HepG2 (cell line): ENCODE measurements around the gene NES. TPM values are rescaled to one million over a fixed set of nuclear protein-coding genes. Genes with fewer than 3 reads are reported as not detected.
A peak's percentile ranks its signal among the peaks of the same experiment; 100 is the strongest.

Experiments
- ATAC-seq: fragments of 200-7000 bp; cut with Tn5 transposase; 3 replicates; pipeline ENCODE4 v1.9.1; 2020; ENCODE audit warnings: mild to moderate bottlenecking, moderate library complexity
- BruUV-seq: library from RNA; stranded (reverse); fragments of 400-500 nt; replicated peaks from 2 replicates; lab custom pipeline; 2021; lab: Mats Ljungman, UMichigan
- CTCF ChIA-PET: fragments of 300-600 bp; formaldehyde crosslinking; extraction: SDS; loops from one replicate; lab custom pipeline; 2021; ENCODE audit warnings: low total read pairs, inconsistent platforms, low intra/inter-chr PET ratio; lab: Yijun Ruan, JAX
- POLR2A ChIA-PET: fragments of 350-600 bp; sonication (Branson Sonifier 250); formaldehyde crosslinking; loops from one replicate; lab custom pipeline; 2020; ENCODE audit warnings: antibody characterized with exemption, inconsistent platforms; lab: Yijun Ruan, JAX
- DNase-seq: peaks from one replicate; pipeline ENCODE4 v3.0.0-alpha.2; 2015; ENCODE audit warnings: low spot score
- FAIRE-seq: peaks from 3 replicates; lab custom pipeline; 2011; peaks lifted over from hg19 to GRCh38; lab: Jason Lieb, UNC
- H2AFZ ChIP-seq: one replicate; pipeline ENCODE4 v1.6.1; 2011; ENCODE audit warnings: low read length, inconsistent platforms
- H3K27ac ChIP-seq: fragments of 300-600 bp; 3 replicates; pipeline ENCODE4 v1.8.0; 2011; ENCODE audit warnings: mixed run types, mild to moderate bottlenecking, mixed read lengths, low read length, inconsistent platforms; ENCODE audit not compliant: insufficient read depth; ENCODE audit errors: extremely low read length
- H3K27me3 ChIP-seq, 2 experiments: fragments of 200-600 bp in 1 of 2; 2 replicates in 1 of 2; 3 replicates in 1 of 2; pipeline versions ENCODE4 v1.6.0 to v1.8.0; 2011; ENCODE audit warnings: low read length in 2 of 2, mild to moderate bottlenecking in 2 of 2, moderate library complexity in 2 of 2, inconsistent platforms in 1 of 2; ENCODE audit not compliant: insufficient read depth in 2 of 2, control insufficient read depth in 1 of 2
- H3K36me3 ChIP-seq, 2 experiments: fragments of 200-600 bp in 1 of 2; replicated peaks in 1 of 2; 2 replicates in 1 of 2; 3 replicates in 1 of 2; pipeline versions ENCODE4 v1.5.1 to v1.8.0; 2011; ENCODE audit warnings: low read length in 2 of 2, inconsistent platforms in 1 of 2; ENCODE audit not compliant: insufficient read depth in 2 of 2, control insufficient read depth in 1 of 2
- H3K4me1 ChIP-seq: 2 replicates; pipeline ENCODE4 v1.5.1; 2012; ENCODE audit warnings: low read length, inconsistent platforms; ENCODE audit not compliant: insufficient read depth
- H3K4me2 ChIP-seq: 2 replicates; pipeline ENCODE4 v1.6.0; 2011; ENCODE audit warnings: low read depth, low read length, inconsistent platforms
- H3K4me3 ChIP-seq, 3 experiments: fragments of 200-600 bp in 1 of 3; sonication (generic), shearing (Covaris generic) in 1 of 3; replicated peaks in 1 of 3; 2 replicates each; pipeline ENCODE4 v1.5.1; 2011 to 2016; ENCODE audit warnings: low read length in 3 of 3, inconsistent platforms in 2 of 3, low read depth in 2 of 3, mild to moderate bottlenecking in 2 of 3, control low read depth in 1 of 3, mixed read lengths in 1 of 3; ENCODE audit not compliant: insufficient read depth in 1 of 3
- H3K79me2 ChIP-seq: one replicate; pipeline ENCODE4 v1.6.1; 2011; ENCODE audit warnings: low read length, inconsistent platforms; ENCODE audit not compliant: insufficient read depth
- H3K9ac ChIP-seq: 2 replicates; pipeline ENCODE4 v1.6.0; 2011; ENCODE audit warnings: mild to moderate bottlenecking, low read depth, low read length, inconsistent platforms; ENCODE audit not compliant: insufficient read depth
- H3K9me3 ChIP-seq: 2 replicates; pipeline ENCODE4 v1.5.1; 2012; ENCODE audit warnings: mild to moderate bottlenecking, low read length
- H4K20me1 ChIP-seq: 2 replicates; pipeline ENCODE4 v1.6.0; 2011; ENCODE audit warnings: inconsistent platforms, mild to moderate bottlenecking, low read length, moderate library complexity; ENCODE audit not compliant: insufficient read depth
- JARID2 ChIP-seq: sonication (generic); formaldehyde crosslinking; IDR thresholded peaks from 2 replicates; pipeline ENCODE4 v1.8.1; 2023; ENCODE audit warnings: missing genetic modification reagents, inconsistent platforms; ENCODE audit not compliant: insufficient replicate concordance
- MIXL1 ChIP-seq: IDR thresholded peaks from 2 replicates; pipeline ENCODE4 v1.6.1; 2016
- POLR2G ChIP-seq: fragments of 200-400 bp; formaldehyde crosslinking; IDR thresholded peaks from 2 replicates; pipeline ENCODE4 v1.6.1; 2018; ENCODE audit warnings: mild to moderate bottlenecking, low read depth, low read length, moderate library complexity
- SOX13 ChIP-seq, 3 experiments: fragments of 450-650 bp in 1 of 3; sonication (generic) in 1 of 3; formaldehyde crosslinking in 1 of 3; IDR thresholded peaks in 2 of 3; conservative IDR thresholded peaks in 1 of 3; 2 replicates each; pipeline versions ENCODE4 v1.5.0 to v1.6.1; 2016 to 2020; ENCODE audit warnings: antibody characterized with exemption in 1 of 3, mild to moderate bottlenecking in 1 of 3, missing compliant biosample characterization in 1 of 3, missing genetic modification reagents in 1 of 3, moderate library complexity in 1 of 3
- SRY ChIP-seq: sonication (generic); formaldehyde crosslinking; IDR thresholded peaks from 2 replicates; pipeline ENCODE4 v1.8.0; 2022; ENCODE audit warnings: mild to moderate bottlenecking, missing genetic modification reagents
- TEAD3 ChIP-seq: optimal IDR thresholded peaks from 2 replicates; pipeline ENCODE3; 2016; ENCODE audit warnings: borderline replicate concordance
- ZNF225 ChIP-seq: sonication (generic); formaldehyde crosslinking; IDR thresholded peaks from 2 replicates; pipeline ENCODE4 v1.4.0; 2020; ENCODE audit warnings: mild to moderate bottlenecking, missing genetic modification reagents
- ZNF749 ChIP-seq: sonication (generic); formaldehyde crosslinking; IDR thresholded peaks from 2 replicates; pipeline ENCODE4 v1.8.0; 2022; ENCODE audit warnings: mild to moderate bottlenecking, missing genetic modification reagents, moderate library complexity, borderline replicate concordance
- ZNF879 ChIP-seq: sonication (generic); formaldehyde crosslinking; IDR thresholded peaks from 2 replicates; pipeline ENCODE4 v1.8.1; 2023; ENCODE audit warnings: missing genetic modification reagents
- WGBS: methylation state at CpG from one replicate; pipeline ENCODE4 v1.1.6; 2017; ENCODE audit warnings: low lambda C conversion rate; 5-methylcytosine and 5-hydroxymethylcytosine counted together
- in situ Hi-C: cut with HindIII; loops from 2 replicates; pipeline ENCODE4 v1.10.0; 2017; ENCODE audit warnings: low pct_unique_long_range_greater_than_20kb; ENCODE audit not compliant: extremely low pct_ligation_motif_present
- intact Hi-C: fragments of 100-400 bp; cut with micrococcal nuclease; formaldehyde crosslinking; loops from one replicate; pipeline ENCODE4 v1.10.0; 2022; ENCODE audit not compliant: unreplicated experiment
- polyA plus RNA-seq, 8 experiments: library from polyadenylated mRNA; depleted of rRNA in 3 of 8; stranded (reverse) in 7 of 8; unstranded in 1 of 8; fragments of >200 nt; fragmentation: Illumina TruSeq in 4 of 8; extraction: Trizol in 4 of 8; gene quantifications; 2 replicates each; pipeline versions ENCODE4 v1.2.1 to v1.2.3, GENCODE V29; 2011 to 2016; ENCODE audit warnings: low read depth in 4 of 8, missing spikeins in 1 of 8, mixed read lengths in 1 of 8; ENCODE audit not compliant: insufficient read depth in 1 of 8
- total RNA-seq, 5 experiments: library from RNA; depleted of rRNA; stranded (reverse); fragments of >200 nt; fragmentation: Illumina TruSeq; extraction: Trizol; gene quantifications; 2 replicates each; pipeline ENCODE4 v1.2.3, GENCODE V29; 2016; ENCODE audit warnings: low read depth in 1 of 5
- TF ChIP-seq, protein P1 (sequence below): sonication (generic); formaldehyde crosslinking; IDR thresholded peaks from 2 replicates; pipeline ENCODE4 v1.4.0; 2020; ENCODE audit warnings: missing genetic modification reagents, borderline replicate concordance
- TF ChIP-seq, protein P2 (sequence below): sonication (generic); formaldehyde crosslinking; IDR thresholded peaks from 2 replicates; pipeline ENCODE4 v1.8.1; 2023; ENCODE audit warnings: missing genetic modification reagents, mild to moderate bottlenecking, borderline replicate concordance
- TF ChIP-seq, protein P3 (sequence below): sonication (generic); formaldehyde crosslinking; IDR thresholded peaks from 2 replicates; pipeline ENCODE4 v1.4.0; 2020; ENCODE audit warnings: missing genetic modification reagents
- TF ChIP-seq, protein P4 (sequence below): sonication (generic); formaldehyde crosslinking; IDR thresholded peaks from 2 replicates; pipeline ENCODE4 v1.9.0; 2022; ENCODE audit warnings: low read depth, missing genetic modification reagents

The NES gene
- total and polyA plus RNA-seq, 2 of the 13 experiments (the other 11 are each of a cell fraction or from before 2014, with no cell fraction given): 1.7 to 16.6 TPM

DNA sequence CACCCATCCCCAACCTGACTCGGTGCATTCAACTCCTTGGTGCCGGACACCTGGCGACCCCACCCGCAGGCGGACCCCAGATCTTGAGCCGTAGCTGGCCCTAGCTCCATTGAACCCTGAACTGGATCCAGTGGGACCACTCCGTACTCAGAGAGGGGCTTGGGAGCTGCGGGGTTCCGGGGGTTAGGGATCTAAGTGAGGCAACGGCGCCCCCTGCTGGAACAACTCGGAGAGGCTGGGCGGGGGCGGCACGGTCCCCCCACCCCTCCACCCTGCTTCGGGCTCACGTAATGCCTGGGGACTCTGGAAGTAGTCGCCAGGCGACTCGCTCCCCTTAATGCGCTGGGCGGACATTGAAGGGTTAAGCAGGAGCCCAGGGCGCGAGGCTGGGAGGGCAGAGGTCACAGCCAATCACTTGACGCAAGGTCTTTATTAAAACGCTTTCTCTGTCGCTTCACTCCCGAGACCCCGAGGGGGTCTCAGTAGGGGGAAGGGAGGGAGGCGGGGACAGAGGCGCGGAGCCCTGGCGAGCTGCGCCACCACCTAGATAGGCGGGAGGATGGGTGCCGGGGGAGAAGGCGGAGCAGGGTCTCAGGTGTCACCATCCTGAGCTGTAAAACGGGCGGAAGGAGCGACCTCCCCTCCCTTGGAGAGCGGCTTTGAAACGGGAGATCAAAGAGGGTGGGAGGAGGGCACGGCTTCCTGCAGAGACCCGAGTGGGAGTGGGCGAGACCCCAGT lies 28.9 kb upstream of the NES start:
- FAIRE-seq: no peak
- no peak overlapping the region; the same call in 1 of the 2 replicates for H3K9ac ChIP-seq
- peak; percentile 23 for DNase-seq
- H3K36me3 ChIP-seq: no peaks in the 10 kb centered on the region
- BruUV-seq: no TSS peak
- H2AFZ ChIP-seq: no peak overlapping the region
- H3K4me2 ChIP-seq: peak overlapping the region; percentile 91
- in situ Hi-C loops: no loop called here
- WGBS: under 1% methylated on average over 21 of the region's 45 CpGs
- ChIA-PET POLR2A (interaction anchor here (1.1 to 3.2 kb wide), 6 partner anchors 15 to 45 kb away, joined by 3 to 20 read pairs (median 4); partner anchors contain the start of genes ISG20L2 and METTL25B), CTCF (interaction anchor here (0.7 to 3.0 kb wide), 3 partner anchors 13 to 20 kb away, joined by 3 to 30 read pairs (median 6); no protein-coding TSS in a partner anchor)
- no peak overlapping the region for H3K27ac ChIP-seq
- ATAC-seq: peak; percentile 53
- H3K9me3 ChIP-seq: no peaks in the 10 kb centered on the region
- no peaks in the 10 kb centered on the region for H4K20me1 ChIP-seq
- no peaks in the 10 kb centered on the region for H3K79me2 ChIP-seq
- intact Hi-C loops: loop anchor here (1.0 kb wide), 1 partner anchor 17 kb away; no protein-coding TSS in a partner anchor
- peaks cover 11 to 79% of the 10 kb centered on the region in 2 experiments for H3K27me3 ChIP-seq
- H3K4me3 ChIP-seq: peak overlapping the region; percentile 41 to 66 (median 52)
- peaks cover 25% of the 10 kb centered on the region for H3K4me1 ChIP-seq
- no peak for TF ChIP-seq SOX13 (IDR thresholded peaks at IDR 0.05)
- no peak; a peak in 1 of 4 replicates for TF ChIP-seq SOX13 (CRISPR knock-in tag; conservative IDR thresholded peaks at IDR 0.05 in 1 of 2, IDR thresholded peaks at IDR 0.05 in 1 of 2)
- no peak for TF ChIP-seq MIXL1
- TF ChIP-seq ZNF879: no peak
- TF ChIP-seq, protein P1, sequence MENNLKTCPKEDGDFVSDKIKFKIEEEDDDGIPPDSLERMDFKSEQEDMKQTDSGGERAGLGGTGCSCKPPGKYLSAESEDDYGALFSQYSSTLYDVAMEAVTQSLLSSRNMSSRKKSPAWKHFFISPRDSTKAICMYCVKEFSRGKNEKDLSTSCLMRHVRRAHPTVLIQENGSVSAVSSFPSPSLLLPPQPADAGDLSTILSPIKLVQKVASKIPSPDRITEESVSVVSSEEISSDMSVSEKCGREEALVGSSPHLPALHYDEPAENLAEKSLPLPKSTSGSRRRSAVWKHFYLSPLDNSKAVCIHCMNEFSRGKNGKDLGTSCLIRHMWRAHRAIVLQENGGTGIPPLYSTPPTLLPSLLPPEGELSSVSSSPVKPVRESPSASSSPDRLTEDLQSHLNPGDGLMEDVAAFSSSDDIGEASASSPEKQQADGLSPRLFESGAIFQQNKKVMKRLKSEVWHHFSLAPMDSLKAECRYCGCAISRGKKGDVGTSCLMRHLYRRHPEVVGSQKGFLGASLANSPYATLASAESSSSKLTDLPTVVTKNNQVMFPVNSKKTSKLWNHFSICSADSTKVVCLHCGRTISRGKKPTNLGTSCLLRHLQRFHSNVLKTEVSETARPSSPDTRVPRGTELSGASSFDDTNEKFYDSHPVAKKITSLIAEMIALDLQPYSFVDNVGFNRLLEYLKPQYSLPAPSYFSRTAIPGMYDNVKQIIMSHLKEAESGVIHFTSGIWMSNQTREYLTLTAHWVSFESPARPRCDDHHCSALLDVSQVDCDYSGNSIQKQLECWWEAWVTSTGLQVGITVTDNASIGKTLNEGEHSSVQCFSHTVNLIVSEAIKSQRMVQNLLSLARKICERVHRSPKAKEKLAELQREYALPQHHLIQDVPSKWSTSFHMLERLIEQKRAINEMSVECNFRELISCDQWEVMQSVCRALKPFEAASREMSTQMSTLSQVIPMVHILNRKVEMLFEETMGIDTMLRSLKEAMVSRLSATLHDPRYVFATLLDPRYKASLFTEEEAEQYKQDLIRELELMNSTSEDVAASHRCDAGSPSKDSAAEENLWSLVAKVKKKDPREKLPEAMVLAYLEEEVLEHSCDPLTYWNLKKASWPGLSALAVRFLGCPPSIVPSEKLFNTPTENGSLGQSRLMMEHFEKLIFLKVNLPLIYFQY (CRISPR knock-in tag): no peak
- peak; percentile 6 for TF ChIP-seq TEAD3 (CRISPR knock-in tag)
- TF ChIP-seq, protein P2, sequence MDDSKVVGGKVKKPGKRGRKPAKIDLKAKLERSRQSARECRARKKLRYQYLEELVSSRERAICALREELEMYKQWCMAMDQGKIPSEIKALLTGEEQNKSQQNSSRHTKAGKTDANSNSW (CRISPR knock-in tag): no peak
- TF ChIP-seq, protein P3, sequence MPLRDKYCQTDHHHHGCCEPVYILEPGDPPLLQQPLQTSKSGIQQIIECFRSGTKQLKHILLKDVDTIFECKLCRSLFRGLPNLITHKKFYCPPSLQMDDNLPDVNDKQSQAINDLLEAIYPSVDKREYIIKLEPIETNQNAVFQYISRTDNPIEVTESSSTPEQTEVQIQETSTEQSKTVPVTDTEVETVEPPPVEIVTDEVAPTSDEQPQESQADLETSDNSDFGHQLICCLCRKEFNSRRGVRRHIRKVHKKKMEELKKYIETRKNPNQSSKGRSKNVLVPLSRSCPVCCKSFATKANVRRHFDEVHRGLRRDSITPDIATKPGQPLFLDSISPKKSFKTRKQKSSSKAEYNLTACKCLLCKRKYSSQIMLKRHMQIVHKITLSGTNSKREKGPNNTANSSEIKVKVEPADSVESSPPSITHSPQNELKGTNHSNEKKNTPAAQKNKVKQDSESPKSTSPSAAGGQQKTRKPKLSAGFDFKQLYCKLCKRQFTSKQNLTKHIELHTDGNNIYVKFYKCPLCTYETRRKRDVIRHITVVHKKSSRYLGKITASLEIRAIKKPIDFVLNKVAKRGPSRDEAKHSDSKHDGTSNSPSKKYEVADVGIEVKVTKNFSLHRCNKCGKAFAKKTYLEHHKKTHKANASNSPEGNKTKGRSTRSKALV: no peak
- peak; percentile 43 for TF ChIP-seq JARID2
- no peak for TF ChIP-seq ZNF749 (CRISPR knock-in tag)
- TF ChIP-seq SRY (CRISPR knock-in tag): no peak
- TF ChIP-seq POLR2G: no peak
- no peak for TF ChIP-seq ZNF225 (CRISPR knock-in tag)
- TF ChIP-seq, protein P4, sequence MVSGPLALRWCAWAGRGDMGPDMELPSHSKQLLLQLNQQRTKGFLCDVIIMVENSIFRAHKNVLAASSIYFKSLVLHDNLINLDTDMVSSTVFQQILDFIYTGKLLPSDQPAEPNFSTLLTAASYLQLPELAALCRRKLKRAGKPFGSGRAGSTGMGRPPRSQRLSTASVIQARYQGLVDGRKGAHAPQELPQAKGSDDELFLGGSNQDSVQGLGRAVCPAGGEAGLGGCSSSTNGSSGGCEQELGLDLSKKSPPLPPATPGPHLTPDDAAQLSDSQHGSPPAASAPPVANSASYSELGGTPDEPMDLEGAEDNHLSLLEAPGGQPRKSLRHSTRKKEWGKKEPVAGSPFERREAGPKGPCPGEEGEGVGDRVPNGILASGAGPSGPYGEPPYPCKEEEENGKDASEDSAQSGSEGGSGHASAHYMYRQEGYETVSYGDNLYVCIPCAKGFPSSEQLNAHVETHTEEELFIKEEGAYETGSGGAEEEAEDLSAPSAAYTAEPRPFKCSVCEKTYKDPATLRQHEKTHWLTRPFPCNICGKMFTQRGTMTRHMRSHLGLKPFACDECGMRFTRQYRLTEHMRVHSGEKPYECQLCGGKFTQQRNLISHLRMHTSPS (CRISPR knock-in tag): no peak
